Fibroblast of mammary gland (primary cell): ENCODE measurements around the gene CASP2.

Experiments
- DNase-seq: peaks from one replicate; pipeline ENCODE4 v3.0.0-alpha.2; 2010; ENCODE audit warnings: low read depth
- H3K4me3 ChIP-seq: 2 replicates; pipeline ENCODE4 v1.5.1; 2011; ENCODE audit warnings: low read depth, mild to moderate bottlenecking, low read length, moderate library complexity; ENCODE audit not compliant: control insufficient read depth
- TF ChIP-seq, protein P1 (sequence below): conservative IDR thresholded peaks from 2 replicates; pipeline ENCODE4 v1.5.1; 2011; ENCODE audit warnings: low read depth, low read length, inconsistent platforms; ENCODE audit not compliant: control insufficient read depth, insufficient read depth

The CASP2 gene

DNA sequence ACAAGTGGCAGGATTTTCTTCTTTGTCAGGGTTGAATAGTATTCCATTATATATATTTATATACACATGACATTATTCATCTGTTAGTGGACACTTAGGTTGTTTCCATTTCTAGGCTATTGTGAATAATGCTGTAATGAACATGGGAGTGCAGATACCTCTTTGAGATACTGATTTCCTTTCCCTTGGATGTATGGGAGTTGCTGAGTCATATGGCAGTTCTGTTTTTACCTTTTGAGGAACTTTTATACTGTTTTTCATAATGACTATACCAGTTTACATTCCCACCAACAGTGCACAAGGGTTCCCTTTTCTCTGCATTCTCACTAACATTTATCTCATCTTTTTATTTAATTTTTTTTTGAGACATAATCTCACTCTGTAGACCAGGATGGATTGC, 26.0 kb downstream of the CASP2 start:
- TF ChIP-seq, protein P1, sequence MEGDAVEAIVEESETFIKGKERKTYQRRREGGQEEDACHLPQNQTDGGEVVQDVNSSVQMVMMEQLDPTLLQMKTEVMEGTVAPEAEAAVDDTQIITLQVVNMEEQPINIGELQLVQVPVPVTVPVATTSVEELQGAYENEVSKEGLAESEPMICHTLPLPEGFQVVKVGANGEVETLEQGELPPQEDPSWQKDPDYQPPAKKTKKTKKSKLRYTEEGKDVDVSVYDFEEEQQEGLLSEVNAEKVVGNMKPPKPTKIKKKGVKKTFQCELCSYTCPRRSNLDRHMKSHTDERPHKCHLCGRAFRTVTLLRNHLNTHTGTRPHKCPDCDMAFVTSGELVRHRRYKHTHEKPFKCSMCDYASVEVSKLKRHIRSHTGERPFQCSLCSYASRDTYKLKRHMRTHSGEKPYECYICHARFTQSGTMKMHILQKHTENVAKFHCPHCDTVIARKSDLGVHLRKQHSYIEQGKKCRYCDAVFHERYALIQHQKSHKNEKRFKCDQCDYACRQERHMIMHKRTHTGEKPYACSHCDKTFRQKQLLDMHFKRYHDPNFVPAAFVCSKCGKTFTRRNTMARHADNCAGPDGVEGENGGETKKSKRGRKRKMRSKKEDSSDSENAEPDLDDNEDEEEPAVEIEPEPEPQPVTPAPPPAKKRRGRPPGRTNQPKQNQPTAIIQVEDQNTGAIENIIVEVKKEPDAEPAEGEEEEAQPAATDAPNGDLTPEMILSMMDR: no peak
- no peak overlapping the region for H3K4me3 ChIP-seq
- DNase-seq: no peak

DNA sequence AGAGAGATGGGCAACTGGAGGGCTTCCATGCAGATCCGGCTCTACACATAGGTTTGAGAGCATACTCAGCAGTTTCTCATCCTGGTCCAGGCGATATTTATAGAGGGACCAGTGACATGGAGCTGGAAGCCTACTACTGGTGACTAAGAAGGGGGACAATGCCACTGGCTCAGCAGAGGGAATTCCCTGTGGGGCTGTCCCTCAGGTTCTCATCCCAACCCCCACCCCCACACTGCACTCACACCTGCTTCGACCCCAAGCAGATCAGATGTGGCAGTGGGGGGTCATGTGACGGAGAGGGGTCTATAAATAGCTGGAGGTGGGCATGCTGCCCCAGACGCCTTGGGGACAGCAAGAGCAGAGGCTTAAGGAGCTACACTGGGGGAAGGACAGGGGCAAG, 27.6 kb downstream of the CASP2 start, which contains the start of gene CLCN1:
Gene CLCN1 (plus strand): TSS at position 336 of the 400 bp plus-strand sequence. CDS start 102 bp downstream, outside the sequence.
- TF ChIP-seq, protein P1: no peak
- no peak for DNase-seq
- no peak within 1 kb of the TSS for H3K4me3 ChIP-seq

DNA sequence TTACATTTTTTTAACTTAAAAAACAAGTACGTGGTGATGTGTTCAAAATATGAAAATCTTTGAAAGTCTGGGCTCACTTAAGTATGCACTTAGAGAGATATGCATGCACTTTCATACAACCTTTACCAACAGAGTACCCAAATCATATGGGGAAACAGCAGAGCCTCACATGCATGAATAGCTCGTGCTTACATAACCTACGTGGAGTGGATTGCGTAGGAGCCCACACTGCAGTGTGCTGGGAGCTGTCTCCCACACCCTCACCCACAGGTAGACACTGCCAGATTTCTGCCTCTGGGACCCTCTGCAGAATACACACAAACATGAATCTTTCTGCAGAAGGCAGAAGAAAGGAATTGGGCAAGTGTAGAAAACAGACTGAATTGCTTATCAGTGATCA, 28.3 kb downstream of the CASP2 start:
- TF ChIP-seq, protein P1: no peak
- no peak for DNase-seq
- H3K4me3 ChIP-seq: no peak overlapping the region

DNA sequence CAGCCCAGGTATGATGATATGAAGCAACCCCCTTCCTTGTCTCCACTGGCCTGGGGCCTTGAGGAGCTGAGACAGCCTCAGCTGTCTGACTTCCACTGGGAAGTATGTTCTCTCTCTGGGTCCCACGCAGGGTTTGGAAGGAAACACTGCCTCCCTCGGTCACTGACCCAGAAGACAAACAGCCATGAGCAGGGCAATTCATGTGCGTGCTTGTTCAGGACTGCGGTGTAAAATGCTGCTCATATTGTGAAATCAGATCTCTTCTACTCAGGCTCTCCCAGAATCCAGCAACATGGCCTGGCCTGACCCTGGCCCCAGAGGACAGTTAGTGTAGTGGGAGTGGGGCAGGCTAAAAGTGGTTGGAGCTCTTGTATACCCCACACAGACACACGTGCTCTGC, 30.5 kb downstream of the CASP2 start:
- no peak overlapping the region for H3K4me3 ChIP-seq
- DNase-seq: peak; percentile 87
- TF ChIP-seq, protein P1: no peak

DNA sequence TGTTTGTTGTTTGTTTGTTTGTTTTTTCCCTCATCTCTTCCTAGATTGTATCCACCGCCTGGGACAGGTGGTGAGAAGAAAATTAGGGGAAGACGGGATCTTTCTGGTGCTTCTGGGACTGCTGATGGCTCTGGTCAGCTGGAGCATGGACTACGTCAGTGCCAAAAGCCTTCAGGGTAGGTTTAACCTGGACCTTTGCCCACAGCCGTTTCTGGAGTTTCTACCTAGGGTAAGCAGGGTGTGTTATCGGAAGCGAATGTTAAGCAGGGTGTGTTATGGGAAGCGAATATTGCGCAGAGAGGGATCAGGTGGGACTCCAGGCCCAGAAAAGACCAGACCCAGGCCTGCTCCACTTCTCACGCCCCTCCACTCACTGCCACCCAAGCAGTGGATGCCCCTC, 32.5 kb downstream of the CASP2 start:
- TF ChIP-seq, protein P1: no peak
- no peak overlapping the region for H3K4me3 ChIP-seq
- DNase-seq: no peak

DNA sequence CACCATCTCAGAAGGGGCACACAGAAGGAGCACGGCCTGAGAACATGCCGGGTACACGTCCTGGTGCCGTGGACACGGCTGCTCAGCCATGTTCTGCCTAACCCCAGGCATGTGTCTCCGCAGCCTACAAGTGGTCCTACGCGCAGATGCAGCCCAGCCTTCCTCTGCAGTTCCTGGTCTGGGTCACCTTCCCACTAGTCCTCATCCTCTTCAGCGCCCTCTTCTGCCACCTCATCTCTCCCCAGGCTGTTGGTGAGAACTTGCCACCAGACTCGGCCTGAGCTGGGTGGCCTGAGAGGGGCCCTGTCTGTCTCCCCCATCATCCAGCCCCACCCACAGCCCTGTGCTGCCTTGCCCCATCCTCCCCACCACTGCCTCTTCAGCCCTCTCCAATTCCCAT, 33.1 kb downstream of the CASP2 start:
- DNase-seq: no peak
- no peak overlapping the region for H3K4me3 ChIP-seq
- TF ChIP-seq, protein P1: no peak

DNA sequence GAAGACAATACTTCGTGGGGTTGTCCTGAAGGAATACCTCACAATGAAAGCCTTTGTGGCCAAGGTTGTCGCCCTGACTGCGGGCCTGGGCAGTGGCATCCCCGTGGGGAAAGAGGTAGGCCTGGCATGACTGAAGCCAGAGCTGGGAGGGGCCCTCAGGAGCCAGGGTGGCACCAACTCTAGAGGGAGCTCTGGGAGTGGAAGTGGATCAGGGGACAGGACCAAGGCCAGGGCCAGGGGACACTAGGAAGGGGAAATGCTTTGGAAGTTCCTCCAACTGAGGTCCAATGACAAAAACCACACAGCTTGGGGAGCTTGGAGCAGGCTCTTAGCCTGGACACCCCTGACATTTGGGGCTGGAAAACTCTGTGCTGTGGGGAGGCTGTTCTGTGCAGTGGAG, 33.6 kb downstream of the CASP2 start:
- TF ChIP-seq, protein P1: no peak
- no peak overlapping the region for H3K4me3 ChIP-seq
- DNase-seq: no peak
